ENCODE data around the gene MINDY4.

The MINDY4 gene

DNA sequence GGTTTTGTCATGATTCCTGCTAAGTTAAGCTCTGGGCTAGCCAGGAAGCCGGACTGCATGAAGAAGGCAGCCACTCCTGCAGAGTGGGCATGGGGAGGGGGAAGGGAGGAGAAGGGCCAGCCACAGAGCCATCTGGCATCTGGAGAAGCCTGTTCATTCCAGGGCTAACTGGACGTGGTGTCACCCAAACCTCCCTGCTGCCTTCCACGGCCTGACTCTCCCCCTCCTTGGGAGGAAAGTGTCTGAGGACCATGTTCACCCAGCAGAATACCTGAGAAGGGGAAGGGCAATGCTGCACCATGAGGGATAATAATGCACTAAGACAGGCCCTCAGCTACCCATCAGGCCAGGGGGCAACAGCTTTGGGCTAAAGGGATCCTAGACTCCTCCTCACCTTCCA lies 155.8 kb downstream of the MINDY4 start:
- ATAC-seq: no peak
- Mint-ChIP-seq H3K4me1 (no peaks in the 10 kb centered on the region), H3K27ac (no peak overlapping the region)

GRCh38 chr7:30927559-30927958 lies 156.3 kb downstream of the MINDY4 start:
- no peak overlapping the region for H3K4me3 Mint-ChIP-seq
- H3K36me3 Mint-ChIP-seq: no peaks in the 10 kb centered on the region
- no peaks in the 10 kb centered on the region for H3K27me3 Mint-ChIP-seq
- peaks cover 8% of the 10 kb centered on the region for H3K9me3 Mint-ChIP-seq
- no peak for ATAC-seq
- no peaks in the 10 kb centered on the region for H3K4me1 Mint-ChIP-seq
- H3K27ac Mint-ChIP-seq: no peak overlapping the region

More for the DNA sequence above, 155.8 kb downstream of the MINDY4 start:
- Mint-ChIP-seq H3K36me3 (no peaks in the 10 kb centered on the region), H3K4me3 (no peak overlapping the region), H3K9me3 (peaks cover 8% of the 10 kb centered on the region), H3K27me3 (no peaks in the 10 kb centered on the region)

- no peaks in the 10 kb centered on the region for H3K4me1 Mint-ChIP-seq
- H3K27me3 Mint-ChIP-seq: no peaks in the 10 kb centered on the region
- H3K27ac Mint-ChIP-seq: no peak overlapping the region
- no peak overlapping the region for H3K4me3 Mint-ChIP-seq
- H3K36me3 Mint-ChIP-seq: no peaks in the 10 kb centered on the region
- H3K9me3 Mint-ChIP-seq: peaks cover 8% of the 10 kb centered on the region
- no peak for ATAC-seq
Measured at GRCh38 chr7:30928254-30928872, 157.1 kb downstream of the MINDY4 start.

GRCh38 chr7:30929686-30930085 lies 158.5 kb downstream of the MINDY4 start:
- Mint-ChIP-seq H3K36me3 (no peaks in the 10 kb centered on the region), H3K4me1 (no peaks in the 10 kb centered on the region), H3K4me3 (no peak overlapping the region), H3K27me3 (no peaks in the 10 kb centered on the region), H3K9me3 (peaks cover 8% of the 10 kb centered on the region), H3K27ac (no peak overlapping the region)
- no peak for ATAC-seq

DNA sequence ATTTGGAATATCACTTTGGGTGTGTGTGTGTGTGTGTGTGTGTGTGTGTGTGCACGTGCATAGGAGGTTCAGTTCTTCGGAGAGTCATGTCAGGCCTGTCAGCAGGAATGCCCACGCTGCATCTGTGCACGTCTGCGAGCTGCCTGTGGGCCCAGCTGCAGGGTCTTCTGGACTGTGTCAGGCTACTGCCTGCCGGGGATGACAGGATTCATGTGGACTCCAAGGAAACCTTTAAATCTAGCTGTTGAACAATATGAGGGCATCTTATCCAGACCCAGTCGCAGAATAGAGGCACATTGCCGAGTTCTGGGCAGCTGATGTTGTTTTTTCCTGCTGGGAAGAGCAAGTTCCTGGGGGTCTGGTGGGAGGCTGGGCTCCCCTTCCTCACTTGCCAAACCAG lies 159.4 kb downstream of the MINDY4 start:
- H3K4me3 Mint-ChIP-seq: no peak overlapping the region
- H3K36me3 Mint-ChIP-seq: no peaks in the 10 kb centered on the region
- no peak overlapping the region for H3K27ac Mint-ChIP-seq
- H3K4me1 Mint-ChIP-seq: no peaks in the 10 kb centered on the region
- peaks cover 9% of the 10 kb centered on the region for H3K27me3 Mint-ChIP-seq
- ATAC-seq: no peak
- peaks cover 8% of the 10 kb centered on the region for H3K9me3 Mint-ChIP-seq

DNA sequence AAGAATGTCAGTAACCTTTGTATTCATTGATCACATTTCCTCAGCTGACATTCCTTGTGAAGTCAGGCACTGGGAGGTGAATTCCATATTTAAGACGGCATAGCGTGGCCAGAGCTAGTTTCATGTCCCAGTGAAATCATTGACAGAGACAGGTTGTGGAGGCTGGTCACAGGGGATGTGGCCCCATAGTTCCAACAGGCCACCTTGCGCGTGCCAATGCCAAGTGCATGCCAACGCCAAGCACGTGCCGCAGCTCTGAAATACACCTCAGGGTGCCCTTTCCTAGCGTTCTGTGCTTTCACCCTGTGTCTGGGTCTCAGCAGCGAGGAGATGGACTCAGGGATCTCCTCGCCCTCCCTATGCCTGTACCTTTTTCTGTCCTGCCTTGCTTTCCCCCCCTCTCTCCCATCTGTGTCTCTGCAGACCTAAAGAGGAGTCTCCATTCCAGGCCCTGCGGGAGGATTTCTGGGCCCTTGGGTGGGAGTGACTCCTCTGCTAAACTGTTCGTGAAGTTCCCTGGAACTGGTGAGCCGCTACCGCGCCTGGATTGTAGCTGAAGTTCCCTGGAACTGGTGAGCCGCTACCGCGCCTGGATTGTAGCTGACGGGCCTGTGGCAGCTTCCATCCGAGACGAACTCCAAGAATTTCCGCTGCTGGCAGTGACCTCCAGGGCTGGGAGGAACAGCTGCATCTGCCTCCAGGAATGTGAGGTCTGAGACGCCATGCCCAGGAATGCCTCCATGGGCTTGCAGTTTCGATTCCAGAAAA lies 160.1 kb downstream of the MINDY4 start:
- ATAC-seq: no peak
- Mint-ChIP-seq H3K4me3 (no peak overlapping the region), H3K27ac (no peak overlapping the region), H3K36me3 (no peaks in the 10 kb centered on the region), H3K9me3 (peaks cover 8% of the 10 kb centered on the region), H3K4me1 (no peaks in the 10 kb centered on the region), H3K27me3 (peaks cover 11% of the 10 kb centered on the region)

DNA sequence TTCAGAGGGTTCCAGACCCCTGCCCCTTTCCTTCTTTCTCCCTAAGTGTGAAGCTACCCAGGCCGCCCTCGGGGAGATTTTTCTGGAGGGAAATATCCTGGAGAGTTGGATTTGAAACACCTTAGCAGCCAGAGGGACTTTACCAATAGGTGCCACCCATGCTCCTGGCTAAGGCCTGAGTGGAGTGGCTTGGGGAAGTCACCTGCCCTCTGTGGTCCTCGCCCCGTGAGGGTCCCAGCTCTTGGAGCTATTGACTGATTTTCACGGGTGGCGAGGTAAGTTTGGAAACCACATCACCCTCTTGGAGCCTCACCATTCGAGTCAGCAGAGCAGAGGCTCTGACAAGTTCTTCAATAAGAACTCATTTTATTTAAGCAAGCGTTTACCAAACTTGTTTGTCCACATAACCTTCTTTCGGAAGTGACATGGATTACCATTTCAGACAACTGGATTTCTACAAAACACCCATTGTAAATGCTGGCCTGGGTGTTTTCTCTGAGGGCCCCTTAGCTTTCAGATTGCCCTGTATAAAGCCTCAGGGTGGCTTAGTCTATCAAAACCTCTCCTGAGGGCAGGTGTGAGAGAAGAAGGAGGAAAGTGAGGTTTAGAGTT lies 160.8 kb downstream of the MINDY4 start:
- Mint-ChIP-seq H3K27me3 (peaks cover 18% of the 10 kb centered on the region), H3K4me1 (no peaks in the 10 kb centered on the region), H3K36me3 (no peaks in the 10 kb centered on the region), H3K4me3 (no peak overlapping the region), H3K9me3 (peaks cover 2% of the 10 kb centered on the region), H3K27ac (no peak overlapping the region)
- ATAC-seq: no peak

GRCh38 chr7:30932562-30932961 lies 161.3 kb downstream of the MINDY4 start:
- H3K4me1 Mint-ChIP-seq: no peaks in the 10 kb centered on the region
- ATAC-seq: no peak
- H3K9me3 Mint-ChIP-seq: no peaks in the 10 kb centered on the region
- H3K27me3 Mint-ChIP-seq: peaks cover 22% of the 10 kb centered on the region
- H3K4me3 Mint-ChIP-seq: no peak overlapping the region
- H3K36me3 Mint-ChIP-seq: no peaks in the 10 kb centered on the region
- no peak overlapping the region for H3K27ac Mint-ChIP-seq

DNA sequence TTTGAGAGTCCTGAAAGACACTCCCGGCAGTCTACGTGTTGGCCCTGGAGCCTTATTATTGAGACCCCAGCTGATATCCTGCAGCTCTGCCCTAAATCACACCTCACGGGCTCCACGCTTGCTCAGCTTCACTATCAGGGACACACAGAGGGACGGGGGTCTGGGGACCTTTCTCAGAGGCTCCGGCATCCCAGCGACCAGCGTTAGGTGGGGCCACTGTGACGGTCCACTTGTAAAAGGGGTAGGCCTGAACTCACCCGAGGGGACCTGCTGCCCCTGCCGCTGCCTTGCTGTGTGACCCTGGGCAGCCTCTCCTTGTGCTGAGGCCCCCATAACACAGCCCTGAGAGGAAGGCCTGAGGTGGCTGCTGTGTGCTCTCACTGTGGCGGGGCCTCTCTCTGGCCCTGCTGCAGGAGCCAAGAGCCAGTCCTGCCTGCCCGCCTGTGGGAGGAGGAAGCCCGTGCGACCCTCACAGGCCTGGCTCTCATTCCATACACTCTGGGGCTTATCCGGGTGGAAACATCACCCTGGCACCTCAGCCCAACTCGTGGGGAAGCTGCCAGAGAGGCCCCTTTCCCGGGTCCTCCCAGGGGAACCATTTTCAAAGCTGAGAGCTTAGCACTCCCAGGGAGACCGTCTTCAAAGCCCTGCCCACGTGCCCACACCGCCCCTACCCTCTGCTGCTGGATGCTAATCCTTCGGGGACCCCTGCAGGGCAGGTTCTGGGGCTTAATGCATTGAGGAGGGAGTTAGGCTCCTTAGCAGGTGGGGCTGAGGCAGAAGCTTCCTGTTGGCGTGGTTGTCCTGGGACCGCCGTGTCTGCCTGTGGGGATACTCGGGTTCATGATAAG lies 162.1 kb downstream of the MINDY4 start:
- peaks cover 30% of the 10 kb centered on the region for H3K27me3 Mint-ChIP-seq
- no peak overlapping the region for H3K4me3 Mint-ChIP-seq
- no peaks in the 10 kb centered on the region for H3K9me3 Mint-ChIP-seq
- no peaks in the 10 kb centered on the region for H3K36me3 Mint-ChIP-seq
- no peak overlapping the region for H3K27ac Mint-ChIP-seq
- H3K4me1 Mint-ChIP-seq: no peaks in the 10 kb centered on the region
- no peak for ATAC-seq

DNA sequence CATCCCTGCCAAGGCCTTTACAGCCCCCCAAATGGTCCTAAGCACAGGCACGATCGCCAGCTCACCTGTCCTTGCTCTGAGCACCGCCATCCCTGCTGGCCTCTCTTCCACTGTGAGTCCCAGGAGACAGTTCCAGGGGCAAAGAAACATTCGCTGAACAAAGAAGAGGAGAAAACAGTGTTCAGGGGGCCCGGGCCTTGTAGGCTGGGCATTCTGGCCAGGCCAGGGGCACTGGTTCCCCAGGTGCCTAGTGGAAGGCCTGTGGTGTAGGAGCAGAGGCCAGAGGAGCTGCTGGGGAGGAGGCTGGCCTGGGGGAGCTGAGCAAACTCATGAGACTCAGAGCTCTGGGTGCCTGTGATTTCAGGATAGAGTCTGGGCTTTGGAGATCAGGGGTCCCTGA lies 163.0 kb downstream of the MINDY4 start:
- no peak overlapping the region for H3K4me3 Mint-ChIP-seq
- no peaks in the 10 kb centered on the region for H3K36me3 Mint-ChIP-seq
- no peak for ATAC-seq
- no peak overlapping the region for H3K27ac Mint-ChIP-seq
- H3K27me3 Mint-ChIP-seq: peaks cover 38% of the 10 kb centered on the region
- no peaks in the 10 kb centered on the region for H3K9me3 Mint-ChIP-seq
- H3K4me1 Mint-ChIP-seq: no peaks in the 10 kb centered on the region

GRCh38 chr7:30934732-30935568 lies 163.7 kb downstream of the MINDY4 start:
- no peak for ATAC-seq
- no peak overlapping the region for H3K27ac Mint-ChIP-seq
- peaks cover 46% of the 10 kb centered on the region for H3K27me3 Mint-ChIP-seq
- H3K4me3 Mint-ChIP-seq: no peak overlapping the region
- no peaks in the 10 kb centered on the region for H3K9me3 Mint-ChIP-seq
- no peaks in the 10 kb centered on the region for H3K4me1 Mint-ChIP-seq
- H3K36me3 Mint-ChIP-seq: no peaks in the 10 kb centered on the region

DNA sequence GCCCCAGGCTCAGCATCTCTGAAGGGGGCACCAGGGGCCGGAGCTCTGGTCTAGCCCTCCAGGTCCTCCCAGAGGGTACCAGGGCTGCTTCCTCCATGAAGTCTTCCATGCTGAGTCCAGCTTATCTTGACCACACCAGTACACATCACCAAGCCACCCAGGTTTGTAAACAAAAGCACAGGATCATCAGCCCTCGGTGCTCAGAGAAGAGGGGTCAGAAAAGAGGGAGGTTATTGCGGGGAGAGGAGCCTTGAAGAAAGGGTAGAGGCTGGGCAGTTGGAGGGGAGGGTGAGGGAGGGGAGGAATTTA lies 164.3 kb downstream of the MINDY4 start:
- no peak for ATAC-seq

DNA sequence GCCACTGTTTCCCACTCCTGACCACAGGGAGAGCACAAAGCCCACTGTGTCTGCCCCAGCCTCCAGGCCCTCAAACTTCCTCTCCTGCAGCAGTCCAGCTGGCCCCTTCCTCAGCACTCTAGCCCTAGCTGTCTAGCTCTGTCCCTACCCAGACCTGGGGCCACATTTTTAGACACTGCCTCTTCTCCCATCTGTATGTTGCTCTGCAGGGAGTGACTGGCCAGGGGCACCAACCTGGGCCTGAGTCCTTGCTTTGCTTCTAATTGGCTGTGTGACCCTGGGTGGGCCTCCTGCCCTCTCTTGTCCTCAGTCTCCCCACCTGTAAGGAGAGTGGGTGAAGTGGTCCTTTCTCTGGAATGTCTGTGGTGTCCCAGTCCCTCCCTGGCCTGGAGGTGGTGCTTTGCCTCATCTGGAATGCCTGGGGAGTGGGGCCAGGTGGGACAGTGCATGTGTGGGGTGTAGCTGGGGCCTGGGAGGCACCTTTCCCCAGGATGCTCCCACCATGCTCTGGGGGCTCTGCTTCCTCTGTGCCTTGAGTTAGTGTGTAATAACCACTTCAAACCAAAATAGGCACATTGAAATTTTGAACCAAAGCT lies 165.5 kb downstream of the MINDY4 start:
- Mint-ChIP-seq H3K27me3 (peaks cover 55% of the 10 kb centered on the region), H3K9me3 (no peaks in the 10 kb centered on the region), H3K4me3 (no peak overlapping the region), H3K36me3 (no peaks in the 10 kb centered on the region), H3K4me1 (no peaks in the 10 kb centered on the region), H3K27ac (no peak overlapping the region)
- no peak for ATAC-seq

More for the DNA sequence above, 164.3 kb downstream of the MINDY4 start:
- Mint-ChIP-seq H3K9me3 (no peaks in the 10 kb centered on the region), H3K36me3 (no peaks in the 10 kb centered on the region), H3K4me1 (no peaks in the 10 kb centered on the region), H3K4me3 (no peak overlapping the region), H3K27ac (no peak overlapping the region), H3K27me3 (peaks cover 47% of the 10 kb centered on the region)

DNA sequence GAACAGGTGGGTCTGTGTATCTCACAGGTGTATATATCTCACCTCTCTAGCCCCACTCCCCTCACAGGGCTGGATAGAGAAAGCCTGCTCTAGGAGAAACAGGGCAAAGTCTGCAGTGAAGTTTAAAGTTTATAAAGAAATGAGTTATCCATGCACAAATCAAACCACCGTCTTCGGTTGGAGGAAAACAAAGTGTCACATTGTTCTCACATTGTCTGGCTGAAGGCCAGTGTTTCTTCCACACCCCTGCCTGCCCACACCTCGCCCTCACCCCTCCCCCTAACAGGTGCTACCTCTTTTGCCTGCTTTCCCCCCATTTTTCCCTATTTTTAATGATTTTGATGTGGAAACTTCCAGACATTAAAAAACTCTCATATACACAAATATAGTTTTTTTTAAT lies 166.2 kb downstream of the MINDY4 start:
- ATAC-seq: no peak
- no peaks in the 10 kb centered on the region for H3K36me3 Mint-ChIP-seq
- no peaks in the 10 kb centered on the region for H3K9me3 Mint-ChIP-seq
- no peaks in the 10 kb centered on the region for H3K4me1 Mint-ChIP-seq
- peaks cover 61% of the 10 kb centered on the region for H3K27me3 Mint-ChIP-seq
- no peak overlapping the region for H3K27ac Mint-ChIP-seq
- no peak overlapping the region for H3K4me3 Mint-ChIP-seq

Data from stimulated activated memory B cell treated with anti-CD40 and anti-IgM and Interleukin-4, amounts not matched to agents 10 μg/mL and 1 μg/mL and 100 μg/mL, for 72 hours (primary cell).